ENCODE results near the gene LPGAT1.

GRCh38 chr1:211808475-211808874, 22.1 kb downstream of the LPGAT1 start:
- TF ChIP-seq POLR2A (IDR thresholded peaks at IDR 0.05): no peak
- no peak for TF ChIP-seq CTCF (IDR thresholded peaks at IDR 0.05)

Data from heart left ventricle (tissue), 13 donors.